ENCODE measurements around the gene ATP8B2.

DNA sequence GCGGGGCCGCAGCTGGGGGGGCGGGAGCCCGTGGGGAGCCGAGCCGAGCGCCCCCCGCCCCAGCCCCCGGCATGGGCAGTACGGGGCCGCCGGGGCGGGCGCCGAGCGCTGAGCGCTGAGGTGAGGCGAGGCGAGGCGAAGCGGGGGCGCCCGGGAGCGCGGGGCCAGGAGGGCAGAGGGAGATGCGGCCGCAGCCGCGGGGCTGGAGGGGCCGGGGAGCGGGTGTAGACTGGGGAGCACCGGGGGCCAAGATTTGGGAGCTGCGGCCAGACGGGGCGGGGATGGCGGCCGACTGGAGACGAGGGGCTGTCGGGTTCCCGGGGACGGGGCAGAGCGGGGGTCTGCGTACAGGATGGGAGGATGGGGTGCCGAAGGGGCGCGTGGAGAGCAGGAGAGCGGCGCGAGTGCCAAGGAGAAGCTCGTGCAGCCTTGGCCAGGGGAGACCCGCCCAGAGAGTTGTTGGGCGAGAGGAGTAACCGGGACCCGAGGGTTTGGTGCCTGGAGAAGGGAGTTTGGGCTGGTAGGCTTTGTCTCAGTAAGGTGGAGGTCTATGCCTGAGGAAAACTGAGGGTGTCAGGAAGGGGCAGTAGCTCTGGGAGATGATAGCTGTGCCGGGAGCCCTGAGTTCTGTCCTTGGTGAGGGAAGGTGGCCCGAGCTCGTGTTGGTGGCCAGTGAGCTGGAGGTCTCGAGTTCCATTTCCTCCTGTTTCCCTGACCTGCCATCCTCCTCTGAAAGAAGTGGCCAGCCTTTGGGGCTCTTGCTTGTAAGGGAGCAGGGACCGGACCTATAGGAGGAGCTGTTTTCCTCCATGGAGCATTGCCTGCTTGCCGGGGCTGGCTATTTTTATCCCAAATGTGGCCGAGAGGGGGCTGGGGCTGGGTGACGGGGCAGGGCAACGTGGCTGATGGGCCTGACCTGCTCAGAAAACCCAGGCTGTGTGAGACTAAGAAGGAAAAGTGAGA, 539 bp downstream of the ATP8B2 start:
- TF ChIP-seq CTCF (IDR thresholded peaks at IDR 0.05; ENCODE audit: low read depth, low read length) (peak; percentile 42), EZH2phosphoT487 (IDR thresholded peaks at IDR 0.05; ENCODE audit: low read depth) (no peak)

Measured in OCI-LY3 (cell line).